ENCODE measurements around the gene ST8SIA2.

DNA sequence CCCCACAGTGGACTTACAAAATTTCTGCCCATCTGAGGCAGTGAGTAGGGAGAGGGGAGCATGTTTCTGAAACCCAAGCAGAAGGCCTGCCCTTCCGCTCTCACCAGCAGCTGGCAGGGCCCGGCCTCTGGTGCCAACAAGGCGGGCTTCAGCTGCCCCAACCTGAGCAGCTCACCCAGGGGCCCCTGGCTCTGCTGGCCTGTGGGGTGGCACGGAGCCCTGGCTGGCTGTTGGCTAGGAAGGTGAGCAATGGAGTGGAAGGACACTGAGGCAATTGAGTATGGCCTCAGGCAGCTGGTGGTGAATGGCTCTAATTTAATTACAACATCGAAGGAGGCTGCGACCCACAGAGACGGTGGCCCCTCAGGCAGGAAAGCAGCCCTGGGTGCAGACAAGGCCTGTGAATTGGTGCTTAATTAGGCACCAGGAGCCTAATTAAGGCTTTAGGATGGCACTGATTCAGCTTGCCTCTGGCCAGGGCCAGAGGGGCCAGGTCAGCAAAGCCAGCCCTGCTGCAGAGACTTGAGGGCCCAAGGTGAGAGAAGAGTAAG lies 60.9 kb downstream of the ST8SIA2 start:
- TF ChIP-seq, protein P1, sequence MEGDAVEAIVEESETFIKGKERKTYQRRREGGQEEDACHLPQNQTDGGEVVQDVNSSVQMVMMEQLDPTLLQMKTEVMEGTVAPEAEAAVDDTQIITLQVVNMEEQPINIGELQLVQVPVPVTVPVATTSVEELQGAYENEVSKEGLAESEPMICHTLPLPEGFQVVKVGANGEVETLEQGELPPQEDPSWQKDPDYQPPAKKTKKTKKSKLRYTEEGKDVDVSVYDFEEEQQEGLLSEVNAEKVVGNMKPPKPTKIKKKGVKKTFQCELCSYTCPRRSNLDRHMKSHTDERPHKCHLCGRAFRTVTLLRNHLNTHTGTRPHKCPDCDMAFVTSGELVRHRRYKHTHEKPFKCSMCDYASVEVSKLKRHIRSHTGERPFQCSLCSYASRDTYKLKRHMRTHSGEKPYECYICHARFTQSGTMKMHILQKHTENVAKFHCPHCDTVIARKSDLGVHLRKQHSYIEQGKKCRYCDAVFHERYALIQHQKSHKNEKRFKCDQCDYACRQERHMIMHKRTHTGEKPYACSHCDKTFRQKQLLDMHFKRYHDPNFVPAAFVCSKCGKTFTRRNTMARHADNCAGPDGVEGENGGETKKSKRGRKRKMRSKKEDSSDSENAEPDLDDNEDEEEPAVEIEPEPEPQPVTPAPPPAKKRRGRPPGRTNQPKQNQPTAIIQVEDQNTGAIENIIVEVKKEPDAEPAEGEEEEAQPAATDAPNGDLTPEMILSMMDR (IDR thresholded peaks at IDR 0.05) = no peak
- TF ChIP-seq POLR2A (IDR thresholded peaks at IDR 0.05) = no peak

Measured in adrenal gland (tissue), 5 donors.